Kidney capillary endothelial cell (primary cell): ENCODE results near the gene UBE2J2.
"Not testable (repeated sequence)": the region's sequence is repeated elsewhere in the genome, so short reads cannot be mapped to it uniquely, and the experiment has no call there.

ENCODE experiments used
- DNase-seq: peaks from one replicate; pipeline ENCODE4 v3.0.0-alpha.2; 2018; ENCODE audit warnings: low spot score

The UBE2J2 gene

GRCh38 chr1:1255611-1256010 is 18.0 kb downstream of the UBE2J2 start:
- DNase-seq: no peak

GRCh38 chr1:1255078-1255477 is 18.6 kb downstream of the UBE2J2 start:
- no peak for DNase-seq

GRCh38 chr1:1254667-1254998 is 19.0 kb downstream of the UBE2J2 start:
- DNase-seq: no peak

GRCh38 chr1:1253972-1254666 is 19.5 kb downstream of the UBE2J2 start:
- no peak for DNase-seq

GRCh38 chr1:1253314-1253713 is 20.3 kb downstream of the UBE2J2 start:
- DNase-seq: no peak

- DNase-seq: no peak
Measured at GRCh38 chr1:1250786-1251284, 22.8 kb downstream of the UBE2J2 start.

- not testable (repeated sequence) for DNase-seq
Measured at GRCh38 chr1:1248009-1248913, 25.4 kb downstream of the UBE2J2 start.

- DNase-seq: no peak
Measured at GRCh38 chr1:1247341-1247913, 26.2 kb downstream of the UBE2J2 start.

GRCh38 chr1:1246577-1247340 is 26.9 kb downstream of the UBE2J2 start, which contains the start of gene C1QTNF12:
Gene C1QTNF12 (minus strand): TSS chr1:1246722. CDS start chr1:1246690, 32 bp downstream.
- DNase-seq: no peak

GRCh38 chr1:1245817-1246576 is 27.7 kb downstream of the UBE2J2 start:
- DNase-seq: no peak

GRCh38 chr1:1245178-1245816 is 28.4 kb downstream of the UBE2J2 start:
- no peak for DNase-seq

GRCh38 chr1:1244192-1244811 is 29.4 kb downstream of the UBE2J2 start:
- DNase-seq: peak; percentile 36

GRCh38 chr1:1243807-1244191 is 29.9 kb downstream of the UBE2J2 start:
- DNase-seq: no peak

- DNase-seq: no peak
Measured at GRCh38 chr1:1243266-1243660, 30.4 kb downstream of the UBE2J2 start.

GRCh38 chr1:1242461-1243265 is 31.0 kb downstream of the UBE2J2 start:
- DNase-seq: no peak

GRCh38 chr1:1241588-1242219 is 31.9 kb downstream of the UBE2J2 start:
- no peak for DNase-seq

- no peak for DNase-seq
Measured at GRCh38 chr1:1240822-1241587, 32.6 kb downstream of the UBE2J2 start.

- DNase-seq: no peak
Measured at GRCh38 chr1:1240348-1240732, 33.3 kb downstream of the UBE2J2 start.
